ENCODE data around the gene STX7.

The STX7 gene

DNA sequence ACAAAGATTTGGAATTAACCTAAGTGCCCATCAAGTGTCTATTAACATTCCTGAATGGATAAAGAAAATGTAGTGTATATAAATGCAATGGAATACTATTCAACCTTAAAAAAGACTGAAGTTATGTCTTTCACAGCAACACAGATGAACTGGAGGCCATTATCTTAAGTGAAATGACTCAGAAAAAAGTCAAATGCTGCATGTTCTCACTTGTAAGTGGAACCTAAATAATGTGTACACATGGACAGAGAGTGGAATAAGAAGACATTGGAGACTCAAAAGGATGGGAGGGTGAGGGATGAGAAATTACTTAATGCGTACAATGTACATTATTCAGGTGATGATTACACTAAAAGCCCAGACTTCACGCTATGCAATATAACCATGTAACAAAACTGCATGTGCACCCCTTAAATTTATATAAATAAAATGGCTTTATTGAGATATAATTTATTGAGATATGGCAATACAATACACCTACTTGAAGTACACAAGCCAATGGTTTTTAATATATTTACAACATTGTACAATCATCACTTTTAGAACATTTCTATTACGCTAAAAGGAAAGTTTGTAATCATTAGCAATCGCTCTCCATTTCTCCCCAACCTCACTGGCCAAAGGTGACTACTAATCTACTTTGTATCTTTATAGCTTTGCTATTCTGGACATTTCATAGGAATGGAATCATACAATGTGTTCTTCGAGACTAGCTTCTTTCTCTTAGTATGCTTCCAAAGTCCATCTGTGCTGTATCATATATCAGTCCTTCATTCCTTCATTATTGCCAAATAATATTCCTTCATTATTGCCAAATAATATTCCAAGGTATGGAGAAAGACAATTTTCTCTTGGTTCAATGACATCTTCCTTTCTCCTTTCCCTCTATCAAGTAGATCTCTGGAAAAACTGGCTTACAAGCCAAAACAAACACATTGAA, 5.8 kb downstream of the STX7 start:
- no peak for DNase-seq

DNA sequence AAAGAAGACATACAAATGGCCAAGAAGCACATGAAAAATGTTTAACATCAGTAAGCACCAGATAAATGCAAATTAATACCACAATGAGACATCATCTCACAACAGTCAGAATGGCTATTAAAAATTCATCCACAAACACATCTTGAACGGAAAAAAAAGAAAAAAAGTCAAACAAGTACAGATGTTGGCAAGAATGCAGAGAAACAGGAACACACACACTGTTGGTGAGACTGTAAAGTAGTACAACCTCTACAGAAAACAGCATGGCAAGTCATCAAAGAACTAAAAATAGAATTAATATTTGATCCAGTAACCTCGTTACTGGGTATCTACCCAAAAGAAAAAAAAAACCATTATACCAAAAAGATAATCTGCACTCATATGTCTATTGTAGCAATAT, 6.5 kb downstream of the STX7 start:
- no peak for DNase-seq

DNA sequence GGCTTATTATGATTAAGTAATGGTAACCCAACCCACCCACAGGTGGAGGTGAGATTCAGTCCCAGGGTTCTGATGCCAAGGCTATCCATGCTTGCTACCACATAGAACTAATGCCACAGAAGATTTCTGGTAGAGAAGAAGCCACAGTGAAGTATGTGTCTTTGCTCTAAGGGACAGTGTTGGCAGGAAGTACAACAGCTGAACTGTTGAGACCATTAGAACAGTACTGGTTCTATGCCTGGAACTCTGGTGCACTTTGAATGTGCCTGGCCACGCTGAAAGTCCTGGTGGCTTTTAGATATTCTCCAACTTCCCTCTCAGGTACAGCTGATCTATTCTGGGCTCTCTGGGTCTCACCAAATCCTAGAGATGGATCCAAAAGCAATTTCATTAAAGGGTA, 7.8 kb downstream of the STX7 start:
- no peak for DNase-seq

DNA sequence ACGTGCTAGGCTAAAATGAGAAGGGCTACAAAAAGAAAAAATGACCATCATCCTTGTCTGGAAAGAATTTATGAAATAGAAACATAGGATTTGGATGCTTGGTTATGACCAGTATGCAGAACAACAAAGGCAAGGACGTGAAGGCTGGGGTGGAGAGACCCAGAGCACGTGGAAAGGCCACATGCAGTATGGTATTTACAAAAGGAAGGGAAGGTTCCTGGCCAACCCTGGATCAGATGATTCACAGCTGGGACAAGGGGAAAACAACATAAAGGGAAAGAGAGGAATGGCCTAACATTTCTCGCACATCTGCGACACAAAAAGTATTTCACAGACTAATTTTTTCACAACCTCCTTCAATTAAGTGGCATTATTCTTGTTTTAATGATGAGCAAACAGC, 8.2 kb downstream of the STX7 start:
- DNase-seq = no peak

DNA sequence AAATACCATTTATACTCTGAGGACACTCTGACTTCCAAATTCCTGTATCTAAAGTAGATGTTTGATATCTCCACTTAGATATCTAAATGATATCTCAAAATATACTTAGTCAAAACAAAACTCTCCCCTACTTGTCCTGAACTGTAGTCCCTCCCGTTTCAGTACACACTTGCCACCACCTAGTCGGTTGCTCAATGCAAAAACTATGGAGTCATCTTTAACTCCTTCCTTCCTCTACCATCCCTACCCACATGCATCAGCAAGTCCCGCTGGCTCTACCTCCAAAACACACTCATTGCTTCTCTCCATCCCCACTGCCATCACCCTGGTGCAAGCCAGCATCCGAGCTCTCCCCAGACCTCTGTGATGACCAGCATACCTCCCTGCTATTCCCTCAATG, 13.2 kb downstream of the STX7 start:
- no peak for DNase-seq

DNA sequence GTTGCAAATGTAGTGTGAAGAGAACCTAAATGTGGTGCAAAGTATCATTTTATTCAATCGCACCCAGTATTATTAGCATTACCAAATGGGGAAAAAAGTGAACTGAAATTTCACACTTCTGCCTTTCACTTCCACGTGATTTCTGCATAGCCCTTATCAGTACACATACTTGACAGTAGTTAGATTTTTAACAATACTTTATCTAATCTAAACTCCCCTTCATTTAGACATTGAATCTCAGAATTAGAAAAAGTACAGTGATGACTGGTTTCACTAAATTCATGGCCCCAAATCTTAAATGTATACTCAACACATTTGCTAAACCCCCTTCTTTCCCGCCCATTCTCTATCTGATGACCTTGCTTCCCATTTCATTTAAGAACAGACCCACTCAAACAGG, 14.3 kb downstream of the STX7 start:
- no peak for DNase-seq

DNA sequence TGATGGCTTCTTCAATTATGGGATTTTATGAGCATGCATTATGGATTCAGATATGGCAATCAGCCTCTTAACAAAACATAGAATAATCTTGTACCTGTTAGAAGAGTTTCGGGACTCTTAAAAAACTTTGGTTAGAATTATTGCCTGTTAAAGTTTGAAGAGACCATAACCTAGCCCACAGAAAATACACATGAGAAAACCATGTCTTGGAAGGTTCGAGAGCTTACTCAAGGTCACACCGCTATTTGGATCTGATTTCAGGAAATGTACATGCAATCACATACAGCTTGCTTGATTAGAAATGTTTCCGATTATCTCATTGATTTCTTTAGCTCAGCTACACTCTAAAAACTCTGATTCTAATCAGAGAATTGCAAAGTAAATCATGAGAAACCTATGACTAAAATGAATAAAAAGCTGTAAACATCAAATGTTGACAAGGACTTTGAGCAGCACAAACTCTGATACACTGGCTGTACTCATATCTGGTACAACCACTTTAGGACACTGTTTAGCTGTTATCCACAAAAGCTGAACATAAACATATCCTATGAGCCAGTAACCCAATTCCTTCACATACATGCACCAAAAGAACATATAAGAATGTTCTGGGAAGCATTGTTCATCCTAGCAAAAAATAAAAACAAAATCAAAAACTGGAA, 16.3 kb downstream of the STX7 start:
- no peak for DNase-seq

DNA sequence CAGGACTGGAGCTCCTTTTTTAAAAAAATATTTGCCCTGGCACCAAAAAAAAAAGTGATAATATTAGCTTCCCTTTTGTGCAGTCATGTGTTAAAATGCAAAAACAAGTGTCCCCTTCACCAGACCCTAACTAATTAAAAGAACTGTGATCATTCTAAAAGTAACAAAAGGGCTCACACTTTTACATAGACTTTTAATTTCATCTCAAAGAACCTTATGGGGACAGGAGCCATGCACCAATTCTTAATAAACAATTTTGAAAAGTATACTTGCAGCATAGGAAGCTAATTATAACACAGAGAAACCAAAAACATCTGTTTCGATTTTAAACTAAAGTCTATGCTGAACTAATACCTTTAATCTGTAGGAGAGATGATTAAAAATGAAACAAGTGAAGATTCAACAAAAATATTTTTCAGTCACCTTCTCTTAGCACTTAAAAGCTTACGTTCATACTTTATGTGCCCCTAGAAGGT, 17.3 kb downstream of the STX7 start:
- DNase-seq = no peak

DNA sequence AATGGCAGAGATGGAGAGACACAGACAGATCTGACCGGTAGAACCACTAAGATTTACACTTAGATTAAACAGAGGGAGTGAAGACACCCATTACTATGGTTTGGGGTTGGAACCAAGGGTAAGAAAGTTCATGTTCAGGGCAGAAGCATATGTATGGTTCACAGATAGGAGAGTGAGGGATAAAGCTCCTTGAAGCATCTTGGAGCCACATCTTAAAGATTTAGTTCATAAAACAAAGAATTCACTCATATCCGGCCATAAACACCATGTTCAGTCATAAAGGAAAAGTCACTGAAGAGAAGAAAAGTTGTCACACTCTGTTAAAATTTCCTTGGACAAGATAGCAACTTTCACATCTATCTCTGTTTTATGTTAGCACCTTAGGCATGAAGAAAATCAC, 18.0 kb downstream of the STX7 start:
- DNase-seq = no peak

DNA sequence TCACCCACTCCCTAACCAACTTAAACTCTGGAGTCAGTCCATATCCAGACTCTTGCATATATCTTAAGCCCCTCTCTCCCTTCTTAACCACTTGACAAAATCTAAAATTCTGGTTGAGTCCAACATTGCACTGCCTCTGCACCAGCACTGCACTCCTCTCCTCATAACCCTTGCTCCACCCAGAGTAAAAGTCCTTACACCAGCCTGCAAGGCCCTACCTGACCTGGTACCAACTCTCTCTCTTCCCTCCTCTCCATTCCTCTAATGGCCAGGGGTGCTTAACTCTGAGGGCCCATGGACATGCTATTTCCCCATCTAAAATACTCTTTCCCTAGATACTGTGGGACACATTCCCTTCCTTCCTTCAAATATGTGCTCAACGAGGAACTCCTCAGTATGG, 21.0 kb downstream of the STX7 start:
- no peak for DNase-seq

DNA sequence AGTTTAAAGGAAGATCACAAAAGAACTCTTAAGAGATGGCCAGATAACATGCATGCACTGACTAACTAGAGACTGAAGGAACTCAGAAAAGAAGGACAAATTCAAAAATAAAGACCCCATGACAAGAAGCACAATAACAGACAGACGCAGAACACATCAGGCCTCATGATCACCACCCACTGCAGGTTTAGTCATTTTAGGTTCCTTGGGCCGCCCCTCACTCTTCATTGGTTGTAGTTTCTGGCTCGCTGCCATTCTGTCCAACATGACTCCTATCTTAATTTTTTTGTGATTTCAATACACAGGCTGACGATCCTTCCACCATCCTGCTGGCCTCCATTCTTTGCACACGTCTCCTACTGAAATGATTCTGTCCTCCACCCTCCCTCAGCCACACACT, 21.6 kb downstream of the STX7 start:
- no peak for DNase-seq

DNA sequence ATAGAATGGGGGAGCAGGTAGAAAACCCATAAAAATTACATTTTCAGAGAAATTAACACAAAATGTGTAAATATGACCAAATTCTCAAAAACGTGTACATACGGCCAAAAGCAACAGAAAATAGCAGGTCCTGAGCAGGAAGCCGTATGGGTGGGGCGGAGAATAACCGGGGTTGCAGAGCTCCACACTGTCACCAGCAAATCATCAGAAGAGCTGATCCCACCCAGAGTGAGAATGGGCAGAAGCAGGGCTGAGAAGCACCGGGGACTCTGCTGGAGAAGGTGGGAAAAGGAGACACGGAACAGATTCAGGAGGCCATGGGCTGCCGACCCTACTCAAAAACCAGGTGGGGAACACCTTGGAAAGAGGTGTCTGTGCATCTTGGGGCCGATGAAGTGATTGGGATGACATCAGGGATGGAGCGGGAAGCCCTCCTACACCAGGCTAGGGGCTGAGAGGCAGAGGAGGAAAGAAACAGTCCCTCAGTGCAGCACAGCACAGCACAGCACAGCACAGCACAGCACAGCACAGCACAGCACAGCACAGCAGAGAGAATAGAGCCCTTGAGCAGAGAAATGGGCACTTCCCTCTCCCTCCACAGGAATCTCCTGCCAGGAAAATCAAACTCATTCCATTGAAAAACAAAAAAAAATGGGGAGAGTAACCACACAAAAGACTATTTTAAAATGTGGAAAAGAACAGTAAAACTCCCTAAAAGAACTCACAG, 22.3 kb downstream of the STX7 start:
- DNase-seq = no peak

DNA sequence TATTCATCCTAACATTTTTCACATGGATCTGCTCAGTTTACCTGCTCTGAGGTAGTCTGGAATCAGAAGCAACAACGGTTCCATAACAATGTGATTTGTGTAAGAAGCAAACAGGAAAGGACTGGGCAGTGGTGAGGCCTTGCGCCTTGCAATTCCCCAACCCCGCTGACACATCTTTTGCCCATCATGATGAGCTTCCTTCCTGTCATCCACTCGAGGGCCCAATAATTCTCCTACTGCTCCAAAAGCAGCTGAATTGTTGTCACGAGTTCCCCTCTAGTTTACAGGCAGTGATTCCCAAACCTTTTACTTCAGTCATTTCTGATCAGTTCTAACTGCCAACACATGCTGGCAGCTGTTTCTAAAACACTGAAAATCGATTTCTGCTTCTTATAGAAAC, 22.9 kb downstream of the STX7 start:
- DNase-seq = peak; percentile 24

DNA sequence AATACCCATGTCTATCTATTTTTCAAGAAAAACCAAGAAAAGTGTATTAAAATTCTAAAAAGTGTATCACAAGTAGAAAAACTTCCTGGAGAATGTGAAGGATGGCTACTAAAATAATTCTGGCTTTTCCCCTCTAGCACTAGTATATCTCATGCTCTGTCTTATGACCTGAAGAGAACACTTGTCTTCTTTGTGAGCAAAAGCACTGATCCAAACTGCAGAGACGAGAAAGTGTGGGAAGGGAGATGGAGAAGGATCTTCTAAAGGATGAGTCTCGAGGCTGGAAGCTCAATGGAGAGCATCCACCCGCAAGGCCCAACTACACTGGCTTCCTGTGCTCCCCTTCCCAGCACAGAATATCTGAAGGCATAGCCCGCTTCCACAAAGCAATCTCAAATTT, 23.5 kb downstream of the STX7 start:
- no peak for DNase-seq

DNA sequence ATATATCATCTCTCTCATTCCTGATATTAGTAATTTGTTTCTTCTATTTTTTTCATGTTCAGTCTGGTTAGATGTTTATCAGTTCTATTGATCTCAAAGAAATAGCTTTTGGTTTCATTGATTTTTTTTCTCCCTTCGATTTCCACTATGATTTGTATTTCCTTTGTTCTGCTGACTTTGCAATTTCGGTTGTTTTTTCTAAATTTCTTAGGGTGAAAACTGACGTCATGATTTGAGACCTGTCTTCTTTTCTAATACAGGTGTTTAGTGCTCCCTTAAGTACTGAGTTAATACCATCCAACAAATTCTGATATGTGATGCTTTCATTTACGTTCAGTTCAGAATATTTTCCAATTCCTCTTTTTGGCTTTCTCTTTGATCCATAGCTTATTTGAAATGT, 25.2 kb downstream of the STX7 start:
- no peak for DNase-seq

DNA sequence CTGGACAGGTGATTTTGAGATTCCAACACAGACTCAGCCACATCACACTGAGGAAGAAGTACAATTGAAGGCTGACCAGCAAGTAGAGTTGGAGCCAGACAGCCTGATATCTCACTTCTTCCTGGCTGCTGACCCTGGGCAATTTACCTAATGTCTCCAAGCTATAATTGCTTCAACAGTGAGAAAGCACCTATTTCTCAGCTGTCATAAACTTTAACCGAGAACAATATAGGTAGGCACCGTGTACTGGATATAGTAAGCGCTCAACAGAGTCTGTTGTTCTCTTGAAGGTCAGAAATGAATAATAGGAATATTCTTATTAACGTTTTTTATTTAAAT, 28.3 kb downstream of the STX7 start:
- no peak for DNase-seq

DNA sequence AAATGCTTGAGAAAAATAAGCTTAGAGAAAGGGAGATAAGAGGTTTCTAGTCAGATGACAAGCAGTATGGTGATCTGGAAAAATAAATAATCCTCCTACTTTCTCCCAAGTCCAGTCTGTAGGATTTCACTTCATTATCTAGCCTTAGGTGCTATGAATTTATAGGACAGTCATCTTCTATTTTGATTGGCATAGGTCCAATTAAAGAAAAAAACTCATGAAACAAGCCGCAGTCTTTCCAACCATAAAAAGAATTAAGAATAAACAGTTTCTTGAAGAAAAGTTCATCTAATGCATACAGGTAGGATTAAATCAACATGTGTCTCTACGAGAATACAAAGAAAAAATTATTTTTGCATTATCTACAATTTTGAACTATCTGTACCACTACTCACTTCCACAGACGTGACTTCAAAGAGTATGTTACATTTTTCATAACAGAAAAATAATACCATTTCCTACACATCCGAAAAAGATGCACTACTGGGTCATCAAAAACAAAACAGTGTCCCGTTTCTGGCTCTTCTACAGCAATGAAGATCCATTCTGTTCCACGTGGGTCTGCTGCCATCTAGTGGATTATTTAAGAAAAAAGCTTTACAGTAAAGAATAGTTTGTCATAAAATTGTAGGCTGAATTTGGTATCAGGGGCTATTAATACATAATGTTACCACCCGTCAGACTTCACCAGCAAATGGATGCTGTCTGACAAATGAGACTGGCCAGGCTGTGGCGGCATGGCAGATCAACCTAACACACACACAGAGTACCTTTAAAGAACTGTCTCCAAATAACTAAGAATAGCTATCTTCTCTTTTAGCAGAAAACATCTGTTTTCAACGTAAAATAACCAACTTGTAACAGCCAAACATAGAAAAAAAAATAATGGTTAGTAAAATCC, 28.9 kb downstream of the STX7 start:
- peak; percentile 42 for DNase-seq

DNA sequence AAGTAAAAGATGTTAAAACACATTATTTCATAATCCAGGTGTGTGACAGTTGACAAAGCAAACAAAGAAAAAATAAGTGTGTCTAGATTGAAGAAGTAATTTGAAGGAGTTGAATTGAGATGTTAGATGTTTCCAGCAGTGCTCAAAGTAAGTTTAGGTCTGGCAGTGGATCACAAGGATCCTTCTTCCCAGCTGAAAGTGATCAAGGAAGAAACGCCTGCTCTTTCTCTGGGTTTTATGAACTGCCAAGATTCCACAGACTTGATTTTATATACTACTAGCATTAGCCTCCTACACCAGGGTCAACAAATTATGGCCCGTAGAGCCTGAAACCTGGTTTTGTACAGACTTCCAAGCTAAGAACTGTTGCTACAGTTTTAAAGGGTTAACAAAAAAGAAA, 30.3 kb downstream of the STX7 start:
- no peak for DNase-seq

DNA sequence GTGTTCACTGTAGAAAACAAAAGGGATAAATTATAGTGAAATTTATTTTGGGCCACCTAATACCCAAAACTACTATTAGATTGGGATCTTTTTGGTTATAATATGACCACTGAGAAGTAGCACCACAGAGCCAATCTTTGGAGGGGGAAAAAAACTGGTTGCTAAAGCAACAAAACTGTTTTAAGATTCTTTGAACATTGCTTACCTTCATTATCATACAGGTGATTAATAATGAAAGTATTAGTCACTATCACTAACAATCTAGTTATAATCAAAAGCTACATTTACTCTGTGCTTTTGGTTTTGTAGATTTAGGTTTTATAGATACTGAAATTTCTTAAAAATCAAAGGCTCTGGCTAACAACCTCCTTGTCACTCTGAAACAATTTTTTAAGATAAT, 31.7 kb downstream of the STX7 start:
- DNase-seq = no peak

DNA sequence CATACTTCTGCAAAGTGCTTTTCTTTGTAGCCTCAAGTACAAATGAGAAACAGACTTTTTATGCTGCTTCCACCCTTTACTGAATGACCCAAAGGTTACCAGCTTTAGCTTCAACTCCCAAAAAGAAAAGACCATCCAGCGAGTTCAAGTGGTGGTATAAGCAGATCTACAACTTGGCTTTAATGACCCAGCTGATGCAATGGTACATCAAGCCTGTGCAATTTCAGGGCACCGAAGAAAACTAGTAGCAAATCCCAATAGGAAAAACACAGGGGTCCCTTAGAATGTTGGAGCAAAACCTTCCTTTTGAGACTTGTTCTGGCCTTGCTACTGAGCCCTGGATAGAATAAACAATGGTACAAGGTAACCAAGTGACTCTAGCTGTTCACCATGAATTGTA, 33.8 kb downstream of the STX7 start:
- no peak for DNase-seq

DNA sequence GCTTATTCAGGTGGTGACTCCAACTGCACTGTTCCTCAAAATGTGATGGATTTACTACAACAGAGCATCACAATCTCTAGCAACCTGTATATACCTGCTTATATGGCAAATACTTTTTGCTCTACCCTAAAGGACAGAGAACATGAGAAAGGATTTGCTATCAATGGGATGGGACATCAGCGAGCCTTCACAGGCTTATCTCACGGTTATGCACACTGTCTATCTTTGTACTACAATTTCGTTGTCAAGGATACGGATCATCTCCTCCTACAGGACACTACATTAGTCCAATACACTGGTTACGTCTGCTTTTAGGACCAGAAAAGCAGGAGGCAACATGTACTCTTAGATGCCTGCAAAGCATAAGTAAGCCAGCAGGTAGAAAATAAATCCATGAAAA, 34.2 kb downstream of the STX7 start:
- no peak for DNase-seq

DNA sequence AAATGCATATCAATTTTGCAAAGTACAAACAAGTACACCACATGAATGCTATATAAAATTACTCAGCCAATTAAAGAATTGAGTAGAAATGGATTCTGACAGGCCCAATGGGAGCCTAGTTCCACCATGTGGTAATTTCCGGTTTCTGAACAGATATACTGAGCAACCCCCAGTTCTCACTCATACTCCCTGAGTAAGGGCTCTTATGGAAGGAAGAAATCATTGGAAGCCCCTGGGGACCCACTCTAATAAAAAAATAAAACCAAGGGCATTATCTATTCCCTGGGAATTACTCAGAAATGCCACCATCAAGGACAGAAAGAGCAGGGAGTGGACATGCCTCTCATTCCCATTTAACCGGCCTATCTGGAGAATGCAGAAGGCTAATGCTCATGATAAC, 34.6 kb downstream of the STX7 start:
- DNase-seq = no peak

DNA sequence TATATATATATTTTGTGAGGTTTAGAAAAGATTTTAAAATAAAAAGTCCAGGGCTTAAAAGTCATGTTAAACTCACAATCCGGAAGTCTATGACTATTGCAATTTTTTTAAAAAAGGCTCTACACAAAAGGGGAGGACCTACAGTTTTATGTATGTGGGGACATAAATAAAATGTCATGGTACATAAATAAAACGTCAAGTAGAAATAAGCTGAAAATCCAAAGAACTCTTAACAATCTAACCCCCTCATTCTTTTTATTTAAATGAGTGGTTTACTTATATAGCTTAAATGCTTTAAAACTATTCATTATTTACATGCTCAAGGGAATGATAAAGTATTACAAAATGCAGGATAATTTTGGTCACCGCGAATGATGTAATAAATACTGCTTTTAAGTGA, 36.2 kb downstream of the STX7 start:
- no peak for DNase-seq

Data from right hindlimb (tissue), 1 donor.